ENCODE measurements around the gene NTN1.

The NTN1 gene

DNA sequence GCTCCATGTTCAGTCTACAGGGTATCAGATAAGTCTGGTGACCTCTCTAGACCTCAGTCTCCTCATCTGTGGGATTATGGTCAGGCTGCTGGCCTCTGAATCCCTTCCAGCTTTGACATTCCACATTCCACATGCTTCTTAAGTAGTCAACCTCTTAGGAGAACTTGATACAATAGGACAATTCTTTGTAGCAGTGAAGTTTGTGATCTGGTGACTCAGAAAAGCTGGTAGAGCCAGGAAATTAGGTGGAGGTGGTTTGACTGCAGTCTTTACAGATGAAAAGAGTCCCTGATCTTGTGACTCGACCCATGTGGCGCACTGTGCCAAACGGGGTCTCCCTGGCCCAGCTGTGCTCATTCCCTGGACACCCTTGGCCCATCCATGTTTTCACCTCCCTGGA is 147.8 kb downstream of the NTN1 start:
- DNase-seq: no peak

DNA sequence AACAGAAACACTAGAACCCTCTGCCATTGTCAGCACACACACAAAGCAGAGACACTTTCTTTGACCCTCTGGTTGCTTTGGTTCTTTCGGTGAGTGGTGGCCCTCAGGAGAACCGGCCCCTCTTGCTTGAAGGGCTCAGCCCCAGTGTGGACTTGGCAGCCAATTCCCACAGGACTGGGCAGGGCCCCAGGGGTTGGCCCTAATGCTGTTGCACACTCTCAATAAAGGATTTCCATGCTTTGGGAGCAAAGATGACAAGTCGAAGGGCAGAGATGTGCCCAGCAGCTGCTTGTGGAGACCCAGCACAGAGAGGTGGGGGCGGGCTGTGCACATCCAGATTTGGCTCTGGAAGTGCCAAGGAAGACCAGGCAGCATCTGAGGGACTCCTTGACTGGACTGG is 149.0 kb downstream of the NTN1 start:
- no peak for DNase-seq

DNA sequence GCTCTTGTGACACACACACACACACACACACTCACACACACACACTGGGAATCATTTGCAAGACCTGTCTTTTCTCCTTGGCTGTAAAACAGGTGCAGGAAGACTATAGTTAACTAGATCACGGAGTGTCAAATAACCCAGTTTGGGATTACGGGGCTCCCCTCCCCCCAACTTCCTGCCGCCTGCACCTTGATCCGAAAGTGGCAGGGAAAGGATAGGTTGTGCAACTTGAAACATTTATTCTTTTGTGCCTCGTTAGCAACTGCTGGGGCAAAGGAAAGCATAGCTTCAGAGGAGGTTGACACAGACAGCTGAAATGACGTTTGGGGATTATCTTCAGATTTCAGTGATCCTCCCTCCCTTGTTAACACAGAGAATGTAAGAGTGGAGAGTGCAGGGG is 149.5 kb downstream of the NTN1 start:
- no peak for DNase-seq

DNA sequence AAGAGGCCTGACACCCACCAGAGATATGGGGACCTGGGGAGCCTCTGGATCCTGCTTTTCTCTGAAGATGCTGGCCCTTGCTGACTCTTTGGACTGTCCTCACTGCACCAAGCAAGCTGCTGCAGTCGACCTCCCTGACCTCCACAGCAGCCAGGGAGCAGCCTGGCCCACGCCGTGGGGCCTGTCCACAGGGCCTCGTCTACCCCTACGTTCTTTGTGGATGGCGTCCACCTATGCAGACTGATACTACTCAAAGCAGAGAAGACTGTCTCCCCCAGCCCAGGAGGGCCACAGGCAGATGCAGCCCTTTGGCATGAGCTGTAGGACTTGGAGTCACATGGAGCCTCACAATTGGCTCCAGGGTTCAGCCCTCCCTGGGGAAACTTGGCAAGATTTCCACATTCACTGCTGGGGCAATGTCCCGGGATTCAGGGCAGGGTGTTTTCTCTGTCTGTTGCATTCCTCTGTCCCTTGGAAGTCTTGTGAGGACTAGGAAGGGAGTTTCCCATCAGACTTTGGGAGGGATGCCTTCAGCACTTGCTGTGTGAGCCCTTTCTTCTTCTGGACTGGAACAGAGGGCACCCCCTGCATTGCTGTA is 152.2 kb downstream of the NTN1 start:
- no peak for DNase-seq

DNA sequence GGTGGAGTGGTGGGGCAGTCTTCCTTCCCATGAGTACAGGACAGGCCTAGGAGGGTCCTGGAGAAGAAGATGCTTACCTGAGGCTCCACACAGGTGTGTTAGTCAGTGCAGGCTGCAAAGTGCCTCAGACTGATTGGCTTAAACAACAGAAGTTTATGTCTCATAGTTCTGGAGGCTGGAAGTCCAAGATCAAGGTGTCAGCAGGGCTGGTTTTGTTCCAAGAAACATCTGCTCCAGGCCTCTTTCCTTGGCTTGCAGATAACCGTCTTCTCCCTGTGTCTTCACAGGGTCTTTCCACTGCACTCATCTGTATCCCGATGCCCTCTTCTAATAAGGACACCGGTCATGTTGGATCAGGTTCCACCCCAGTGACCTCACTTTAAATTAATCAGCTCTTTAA is 153.0 kb downstream of the NTN1 start:
- no peak for DNase-seq

DNA sequence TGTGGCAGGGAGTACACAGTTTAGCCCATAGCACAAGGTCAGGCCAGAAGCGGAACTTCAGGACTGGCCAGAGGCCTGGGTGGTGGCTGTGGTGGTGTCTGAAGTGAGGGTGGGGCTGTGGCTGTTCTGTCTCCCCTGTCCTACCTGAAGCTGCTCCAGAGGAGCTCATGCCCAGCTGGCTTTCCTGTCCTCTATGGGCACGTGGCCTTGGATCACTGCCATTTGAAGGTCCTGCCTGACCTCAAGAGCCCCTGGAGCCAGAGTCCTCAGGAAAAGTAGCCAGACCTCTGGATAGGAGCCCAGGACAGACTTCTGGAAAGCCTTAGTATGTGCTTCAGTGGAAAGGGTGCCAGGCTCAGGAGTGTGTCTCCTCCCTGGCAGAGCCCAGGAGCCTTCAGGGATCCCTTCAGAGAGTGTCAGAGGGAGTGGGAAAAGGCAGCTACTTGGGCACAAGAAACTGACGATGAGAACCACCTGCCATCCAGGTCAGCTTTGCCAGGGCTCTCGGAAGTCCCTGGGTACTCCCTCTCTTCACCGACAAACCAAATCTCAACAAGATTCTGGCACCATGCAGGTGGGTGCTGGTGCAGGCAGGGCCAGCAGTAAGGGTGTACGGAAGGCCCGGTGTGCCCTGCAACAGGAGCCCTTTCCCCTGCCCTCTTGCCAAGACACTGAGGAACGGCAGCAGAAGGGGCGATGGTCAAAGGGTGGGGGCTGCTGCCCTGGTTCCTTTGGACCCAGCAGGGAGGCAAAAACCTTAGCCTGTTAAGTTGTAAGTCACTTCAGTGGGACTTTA is 153.7 kb downstream of the NTN1 start:
- DNase-seq: no peak

DNA sequence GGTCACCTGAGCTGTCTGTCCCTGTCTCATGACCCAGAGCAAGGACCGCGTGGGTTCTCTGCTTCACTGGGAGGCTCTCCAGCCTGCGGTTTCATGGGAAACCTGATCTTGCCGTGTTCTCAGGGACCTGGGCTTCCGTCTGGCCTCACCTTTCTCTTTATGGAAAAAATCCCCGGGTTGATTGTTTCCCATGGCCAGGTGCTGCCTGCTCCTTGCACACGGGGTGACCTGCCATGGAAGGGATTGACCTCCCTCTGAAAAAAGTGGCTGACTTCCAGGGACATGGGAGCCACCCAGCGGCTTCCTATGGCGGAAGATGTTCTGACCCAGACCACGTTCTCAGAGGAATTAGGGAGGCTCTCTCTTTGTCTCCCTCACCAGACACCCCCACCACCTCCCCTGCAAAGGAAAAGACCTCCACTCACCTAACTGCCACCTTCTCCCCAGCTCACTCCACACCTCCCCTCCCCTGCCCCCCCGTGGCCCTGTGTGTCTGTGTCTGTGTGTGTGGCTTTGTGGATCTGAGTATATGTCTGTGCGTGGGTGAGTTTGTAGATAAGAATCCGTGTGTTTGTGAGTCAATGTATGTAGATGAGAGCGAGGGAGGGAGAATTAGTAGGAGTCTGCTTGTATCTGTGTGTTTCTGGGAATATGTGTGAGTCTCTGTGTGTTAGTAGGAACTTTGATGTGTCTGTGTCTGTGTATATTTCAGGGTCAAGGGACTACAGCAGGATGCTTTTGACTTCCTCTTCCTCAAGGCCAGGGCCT is 154.6 kb downstream of the NTN1 start:
- DNase-seq: no peak

DNA sequence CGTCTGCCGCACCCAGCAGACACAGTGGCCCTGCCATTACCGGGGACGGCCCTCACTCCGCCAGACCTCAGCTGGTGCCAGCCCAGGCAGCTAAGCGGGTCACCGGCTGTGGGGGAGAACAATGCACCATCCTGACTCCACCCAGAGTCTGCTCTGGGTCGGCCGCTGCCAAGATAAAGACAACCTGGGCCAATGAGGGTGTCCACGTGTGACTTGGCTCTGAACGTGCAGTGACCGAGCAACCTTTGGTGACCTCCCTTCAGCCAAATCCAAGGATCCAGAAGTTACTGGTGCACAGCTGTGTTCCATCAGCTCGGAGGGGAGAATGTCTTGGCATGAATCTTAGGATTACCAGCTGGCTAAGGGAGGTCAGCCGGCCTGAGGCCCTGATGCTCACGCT is 155.9 kb downstream of the NTN1 start:
- DNase-seq: no peak

DNA sequence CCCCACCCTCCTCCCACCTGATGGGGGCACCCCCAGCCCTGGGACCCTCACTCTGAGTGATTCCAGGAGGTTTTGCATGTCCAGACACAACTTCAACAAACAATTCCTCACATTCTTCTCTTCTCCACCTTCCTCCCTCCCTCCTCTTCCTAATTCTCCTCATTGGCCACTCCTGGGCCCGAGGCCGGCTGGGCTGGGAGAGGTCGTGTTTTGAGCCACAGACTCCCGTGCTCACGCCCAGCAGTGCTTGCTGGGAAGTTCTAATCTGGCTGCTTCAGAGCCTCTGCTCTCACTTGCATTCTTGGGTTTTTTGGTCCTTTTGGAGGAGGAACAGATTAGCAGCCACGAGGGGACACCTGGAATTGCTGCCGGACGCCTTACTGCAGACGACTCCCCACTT is 157.0 kb downstream of the NTN1 start:
- DNase-seq: no peak

DNA sequence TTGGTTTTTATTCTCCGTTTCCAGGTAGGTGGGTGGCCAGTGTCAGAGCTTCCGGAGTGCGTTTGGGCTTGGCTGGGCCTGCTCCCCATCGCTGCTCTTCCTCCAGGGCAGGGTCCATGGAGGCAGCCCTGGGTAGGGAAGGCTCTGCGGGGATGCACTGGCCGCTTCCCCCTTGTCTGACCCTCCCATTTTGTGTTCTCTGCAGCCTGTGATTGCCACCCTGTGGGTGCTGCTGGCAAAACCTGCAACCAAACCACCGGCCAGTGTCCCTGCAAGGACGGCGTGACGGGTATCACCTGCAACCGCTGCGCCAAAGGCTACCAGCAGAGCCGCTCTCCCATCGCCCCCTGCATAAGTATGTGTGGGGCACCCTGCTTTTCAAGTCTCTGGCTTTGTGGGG is 158.3 kb downstream of the NTN1 start:
- DNase-seq: no peak

DNA sequence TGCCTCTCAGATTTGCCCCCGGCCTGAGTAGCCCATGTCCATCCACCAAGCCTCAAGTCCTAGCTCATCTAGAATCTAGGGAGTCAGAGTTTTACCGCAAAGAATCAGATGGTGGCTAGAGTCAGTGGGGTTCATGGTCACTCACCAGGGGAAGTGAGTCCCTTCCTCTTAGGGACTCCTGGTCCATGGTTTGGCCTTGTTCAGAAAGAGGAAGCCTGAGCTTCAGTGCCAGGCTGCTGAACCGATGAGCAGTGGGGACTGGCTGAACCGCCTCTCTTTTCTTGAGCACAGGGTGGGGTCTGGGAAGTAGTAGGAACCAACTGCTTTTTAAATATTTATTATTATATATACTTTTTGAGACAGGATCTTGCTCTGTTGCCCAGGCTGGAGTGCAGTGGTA is 160.3 kb downstream of the NTN1 start:
- DNase-seq: no peak

DNA sequence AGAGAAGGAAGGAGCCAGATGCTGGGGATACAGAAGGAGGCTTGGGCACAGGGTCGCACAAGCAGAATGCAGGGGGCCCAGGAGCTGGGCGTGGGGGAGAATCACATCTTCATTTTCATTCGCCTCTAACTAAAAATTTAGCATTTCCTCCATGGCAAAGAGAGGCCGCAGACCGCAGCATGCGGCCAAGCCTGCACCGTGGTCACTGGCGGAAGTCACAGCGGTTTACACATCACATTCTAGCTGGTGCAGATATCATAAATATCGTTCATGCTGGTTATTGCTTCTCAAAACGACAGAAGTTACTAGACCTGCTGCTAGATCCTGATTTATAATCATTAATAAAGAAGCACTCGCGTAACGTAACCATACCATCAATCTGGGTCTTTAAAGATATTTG is 162.0 kb downstream of the NTN1 start:
- no peak for DNase-seq

DNA sequence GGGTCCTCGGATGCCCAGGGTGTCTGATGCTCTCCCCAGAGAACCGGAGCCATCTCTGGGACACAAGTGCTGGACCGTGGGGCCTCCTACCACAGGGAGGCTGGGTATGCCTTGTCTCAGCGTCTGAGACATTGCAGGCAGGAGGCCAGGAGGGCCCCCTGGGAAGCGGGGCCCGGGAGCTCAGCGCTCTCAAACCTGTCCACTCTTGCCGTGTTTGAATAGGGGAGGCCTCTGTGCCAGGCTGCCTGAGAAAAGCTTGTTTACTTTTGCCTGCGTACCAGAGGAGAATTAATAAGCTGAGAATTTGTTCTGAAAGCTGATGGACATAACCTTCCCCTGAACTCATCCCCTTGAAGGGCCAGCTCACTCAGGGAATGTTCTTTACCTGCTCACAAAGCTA is 163.8 kb downstream of the NTN1 start:
- DNase-seq: no peak

DNA sequence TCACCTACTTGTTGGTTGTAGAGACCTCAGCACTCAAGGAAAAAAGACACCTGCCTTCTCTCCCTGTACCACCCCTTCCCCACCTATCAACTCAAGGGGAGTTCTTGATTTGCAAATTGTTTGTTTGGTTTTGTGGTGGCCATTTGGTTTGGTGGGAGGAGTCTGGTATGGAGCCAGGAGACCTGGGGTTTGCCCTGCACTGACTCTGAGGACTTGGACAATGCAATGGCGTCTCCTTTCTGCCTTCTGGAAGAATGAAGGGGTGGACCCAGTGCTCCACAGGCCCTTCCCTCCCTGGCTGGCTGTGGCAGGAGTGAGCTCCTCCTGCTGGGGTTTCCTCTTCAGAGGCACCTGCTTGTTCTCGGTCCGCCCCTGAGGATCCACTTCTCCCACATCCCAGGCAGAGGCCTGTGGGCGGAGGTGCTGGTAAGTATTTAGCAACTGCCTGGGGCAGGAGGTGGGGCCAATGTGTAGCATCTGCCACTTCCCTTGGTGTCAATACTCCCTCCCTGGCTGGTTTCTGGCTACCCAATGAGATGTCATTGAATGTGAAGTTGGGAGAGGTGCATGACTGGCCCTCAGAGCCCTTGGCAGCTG is 164.5 kb downstream of the NTN1 start:
- peak; percentile 17 for DNase-seq

DNA sequence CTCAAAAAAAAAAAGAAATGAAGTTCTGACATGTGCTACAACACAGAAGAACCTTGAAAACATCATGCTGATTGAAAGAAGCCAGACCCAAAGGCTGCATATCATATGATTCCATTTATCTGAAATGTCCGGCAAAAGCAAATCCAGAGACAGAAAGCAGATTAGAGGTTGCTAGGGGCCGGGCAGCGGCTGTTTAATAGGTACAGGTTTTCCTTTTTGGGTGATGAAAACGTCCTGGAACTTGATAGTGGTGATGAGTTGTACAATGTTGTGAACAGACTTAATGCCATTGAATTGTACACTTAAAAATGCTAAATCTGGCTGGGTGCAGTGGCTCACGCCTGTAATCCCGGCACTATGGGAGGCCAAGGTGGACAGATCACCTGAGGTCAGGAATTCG is 166.5 kb downstream of the NTN1 start:
- DNase-seq: no peak

DNA sequence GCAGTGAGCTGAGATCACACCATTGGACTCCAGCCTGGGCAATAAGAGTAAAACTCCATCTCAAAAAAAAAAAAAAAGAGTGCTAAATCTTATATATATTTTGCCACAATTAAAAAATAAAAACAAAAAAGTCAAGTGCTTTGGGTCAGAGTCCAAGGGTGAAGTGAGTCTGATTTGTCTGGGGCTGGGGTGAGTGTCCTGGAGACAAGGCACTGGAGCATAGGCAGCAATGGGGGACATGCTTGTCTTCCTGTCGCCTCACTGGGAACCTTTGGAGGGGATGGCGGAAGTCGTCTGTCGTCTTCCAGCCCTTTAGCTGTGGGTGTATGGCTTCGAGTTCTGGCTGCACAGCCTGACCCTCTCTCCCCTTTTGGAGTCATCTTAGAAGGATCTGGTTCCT is 167.1 kb downstream of the NTN1 start:
- no peak for DNase-seq

DNA sequence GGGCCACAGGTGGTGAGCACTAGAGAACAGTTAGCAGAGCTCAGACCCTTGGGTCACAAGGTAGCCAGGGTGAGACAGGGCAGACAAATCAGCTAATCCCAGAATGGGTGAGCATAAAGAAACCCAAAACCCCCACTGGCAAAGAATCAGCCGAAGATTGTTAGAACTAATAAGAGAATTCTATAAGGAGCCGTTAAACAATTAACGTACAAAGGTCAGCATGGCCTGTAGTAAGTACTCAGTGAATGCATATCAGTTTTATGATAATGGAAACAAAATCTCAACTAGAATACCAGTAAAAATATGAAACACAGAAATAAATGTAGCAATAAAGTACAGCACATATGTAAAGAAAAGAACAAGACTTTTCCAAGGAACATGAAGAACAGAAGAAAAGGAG is 168.6 kb downstream of the NTN1 start:
- no peak for DNase-seq

DNA sequence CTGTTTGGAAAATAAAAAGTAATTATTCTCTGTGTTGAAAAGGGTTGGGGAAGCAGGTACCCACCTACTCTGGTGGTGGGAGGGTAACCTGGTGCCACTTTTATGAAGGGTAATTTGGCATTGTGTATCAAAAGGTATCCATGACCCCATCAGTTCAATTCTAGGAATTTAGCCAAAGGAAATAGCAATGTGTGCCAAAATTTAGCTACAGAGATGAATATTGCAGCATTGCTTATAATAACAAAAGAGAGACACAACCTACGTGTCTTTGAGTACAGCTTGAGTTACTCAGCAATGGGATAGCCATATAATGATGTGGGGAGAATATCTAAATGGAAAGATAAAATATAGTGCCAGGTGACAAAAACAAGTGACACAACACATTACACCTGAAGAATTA is 170.7 kb downstream of the NTN1 start:
- DNase-seq: no peak

DNA sequence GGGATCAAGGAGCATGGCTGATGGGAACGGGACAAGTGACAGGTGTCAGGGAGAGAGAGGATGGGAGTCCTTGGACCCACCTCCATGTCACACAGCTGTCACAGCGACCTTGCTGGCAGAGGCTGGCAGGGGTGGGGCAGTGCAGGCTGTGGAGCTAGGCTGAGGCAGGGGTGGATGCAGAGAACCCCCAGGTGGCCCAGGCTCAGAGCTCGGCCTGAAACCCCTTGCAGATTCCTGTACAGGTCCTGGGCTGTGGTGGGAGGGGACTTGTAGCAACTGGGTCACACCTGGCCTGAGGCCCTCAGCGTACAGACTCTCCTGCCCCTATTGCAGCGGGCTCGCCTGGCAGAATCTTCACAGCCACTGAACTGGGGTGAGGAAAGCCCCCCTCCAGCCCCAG is 174.1 kb downstream of the NTN1 start:
- no peak for DNase-seq

DNA sequence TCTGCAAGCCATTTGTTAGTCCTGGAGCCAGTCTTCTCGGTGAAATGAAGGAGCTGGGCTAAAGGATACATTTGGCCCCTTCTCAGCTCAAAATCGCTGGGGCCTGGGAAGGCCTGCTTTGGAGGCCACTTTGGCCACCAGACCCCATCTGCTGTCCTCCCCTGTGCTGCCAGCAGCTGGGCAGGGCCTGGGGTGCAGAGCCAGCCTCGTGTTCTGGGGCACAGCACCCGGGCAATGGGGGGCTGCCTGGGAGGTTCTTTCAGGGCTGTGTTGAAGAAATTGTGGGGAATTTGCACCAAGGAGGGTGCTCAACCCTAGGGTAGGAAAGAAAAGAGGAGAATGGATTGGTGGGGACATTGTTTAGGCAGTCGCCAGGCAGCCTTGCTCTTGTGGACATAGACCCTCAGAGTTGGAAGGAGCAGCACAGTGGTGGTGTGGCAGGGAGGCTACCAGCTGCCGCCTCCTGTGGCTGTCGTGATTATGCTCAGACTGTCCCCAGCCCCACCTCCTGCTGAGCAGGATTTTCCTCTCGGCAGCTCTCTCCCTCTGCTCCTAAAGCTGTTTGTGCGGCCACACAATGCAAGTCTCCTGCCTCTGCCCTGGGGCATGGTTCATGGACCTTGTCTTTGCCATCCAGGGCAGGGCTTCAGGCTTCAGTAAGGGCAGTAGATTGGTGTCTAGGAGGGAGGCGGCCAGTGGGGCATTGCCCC is 174.8 kb downstream of the NTN1 start:
- DNase-seq: peak; percentile 62

DNA sequence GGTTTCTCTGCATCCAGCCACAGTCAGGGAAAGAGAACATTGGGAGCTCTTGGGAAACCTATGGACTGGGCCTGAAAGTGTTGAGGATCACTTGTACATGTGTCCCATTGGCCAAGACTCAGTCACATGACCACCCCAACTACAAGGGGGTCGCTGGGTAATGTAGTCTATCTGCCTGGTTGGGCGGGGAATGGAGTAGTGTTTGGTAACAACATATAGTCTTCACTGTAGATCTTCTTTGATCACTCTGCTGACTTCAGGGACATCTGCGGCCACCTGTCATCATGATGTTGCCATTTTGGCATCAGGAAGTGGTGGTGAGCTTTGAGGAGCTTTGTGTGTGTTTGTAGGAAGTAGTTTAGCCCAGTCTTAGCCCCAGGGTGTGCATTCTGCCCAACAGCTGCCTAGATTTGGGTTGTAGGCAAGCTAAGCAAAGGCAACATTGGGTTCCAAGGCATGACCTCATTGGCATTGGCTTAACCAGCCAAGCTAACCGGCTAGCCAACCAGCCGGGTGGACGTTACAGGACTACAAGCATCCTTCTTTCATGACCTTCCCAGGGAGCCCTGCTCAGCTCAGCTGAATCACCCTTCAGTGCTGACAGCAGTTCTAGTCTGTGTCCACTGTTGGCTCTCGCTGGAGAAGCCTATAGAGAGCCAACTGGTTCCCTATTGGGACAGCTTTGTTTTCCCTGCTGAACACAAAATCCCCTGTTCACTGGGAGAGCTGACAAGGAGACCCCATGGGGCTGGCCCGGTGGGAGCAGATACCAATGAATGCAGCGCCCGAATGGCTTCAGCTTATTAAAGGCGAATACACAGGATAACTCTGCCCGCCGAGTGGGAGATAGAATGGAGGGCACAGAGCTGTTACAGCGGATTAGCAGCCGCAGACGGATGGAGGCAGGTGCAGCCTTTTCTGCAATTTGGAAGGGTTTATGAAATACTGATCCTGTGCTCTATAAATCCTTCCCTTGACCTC is 178.6 kb downstream of the NTN1 start:
- no peak for DNase-seq
